HG03354 (cell line): Measurements from ENCODE around the gene DIAPH2.

Experiments
- ATAC-seq: cut with Tn5 transposase; IDR thresholded peaks from one replicate; pipeline ENCODE4 v1.9.1; 2021; ENCODE audit warnings: mild to moderate bottlenecking; ENCODE audit not compliant: unreplicated experiment, poor library complexity, severe bottlenecking

Gene DIAPH2

GRCh38 chrX:96907516-96908272 lies 223.1 kb downstream of the DIAPH2 start:
- ATAC-seq, result no peak

GRCh38 chrX:96909291-96909690 lies 224.6 kb downstream of the DIAPH2 start:
- ATAC-seq, result no peak

- no peak for ATAC-seq
Measured at GRCh38 chrX:96918864-96919263, 234.2 kb downstream of the DIAPH2 start.

- ATAC-seq, result no peak
Measured at GRCh38 chrX:96919672-96920071, 235.0 kb downstream of the DIAPH2 start.

- no peak for ATAC-seq
Measured at GRCh38 chrX:96924581-96924980, 239.9 kb downstream of the DIAPH2 start.

- ATAC-seq, result no peak
Measured at GRCh38 chrX:96929036-96929435, 244.4 kb downstream of the DIAPH2 start.

- no peak for ATAC-seq
Measured at GRCh38 chrX:96957718-96958117, 273.1 kb downstream of the DIAPH2 start.

- no peak for ATAC-seq
Measured at GRCh38 chrX:96971812-96972211, 287.2 kb downstream of the DIAPH2 start.

- no peak for ATAC-seq
Measured at GRCh38 chrX:96978906-96979305, 294.3 kb downstream of the DIAPH2 start.

- ATAC-seq, result no peak
Measured at GRCh38 chrX:96979766-96980165, 295.1 kb downstream of the DIAPH2 start.

- ATAC-seq, result no peak
Measured at GRCh38 chrX:96982161-96982560, 297.5 kb downstream of the DIAPH2 start.

- ATAC-seq, result no peak
Measured at GRCh38 chrX:96984538-96984937, 299.9 kb downstream of the DIAPH2 start.

- no peak for ATAC-seq
Measured at GRCh38 chrX:96985046-96985445, 300.4 kb downstream of the DIAPH2 start.

GRCh38 chrX:96987228-96987627 lies 302.6 kb downstream of the DIAPH2 start:
- no peak for ATAC-seq

GRCh38 chrX:96989830-96990571 lies 305.4 kb downstream of the DIAPH2 start:
- no peak for ATAC-seq

- no peak for ATAC-seq
Measured at GRCh38 chrX:96994093-96994492, 309.5 kb downstream of the DIAPH2 start.

GRCh38 chrX:96997196-96997595 lies 312.6 kb downstream of the DIAPH2 start:
- ATAC-seq, result no peak

GRCh38 chrX:97000682-97001368 lies 316.2 kb downstream of the DIAPH2 start:
- ATAC-seq, result no peak

- ATAC-seq, result no peak
Measured at GRCh38 chrX:97006167-97006566, 321.5 kb downstream of the DIAPH2 start.

- no peak for ATAC-seq
Measured at GRCh38 chrX:97009391-97009790, 324.7 kb downstream of the DIAPH2 start.

- ATAC-seq, result no peak
Measured at GRCh38 chrX:97011540-97011939, 326.9 kb downstream of the DIAPH2 start.
